ENCODE results near the gene ZDHHC18. TPM values are rescaled to one million over a fixed set of nuclear protein-coding genes. Genes with fewer than 3 reads are reported as not detected.

Gene ZDHHC18
- total RNA-seq, 1 donor from 2014 or later = 11.8 TPM

- Histone ChIP-seq H3K4me1 (peaks cover 80% of the 10 kb centered on the region), H3K36me3 (peaks cover 39% of the 10 kb centered on the region)
- no peak for TF ChIP-seq CTCF (IDR thresholded peaks at IDR 0.05; ENCODE audit: borderline replicate concordance)
Observed at GRCh38 chr1:26782521-26783212, 43.8 kb upstream of the ZDHHC18 start.

DNA sequence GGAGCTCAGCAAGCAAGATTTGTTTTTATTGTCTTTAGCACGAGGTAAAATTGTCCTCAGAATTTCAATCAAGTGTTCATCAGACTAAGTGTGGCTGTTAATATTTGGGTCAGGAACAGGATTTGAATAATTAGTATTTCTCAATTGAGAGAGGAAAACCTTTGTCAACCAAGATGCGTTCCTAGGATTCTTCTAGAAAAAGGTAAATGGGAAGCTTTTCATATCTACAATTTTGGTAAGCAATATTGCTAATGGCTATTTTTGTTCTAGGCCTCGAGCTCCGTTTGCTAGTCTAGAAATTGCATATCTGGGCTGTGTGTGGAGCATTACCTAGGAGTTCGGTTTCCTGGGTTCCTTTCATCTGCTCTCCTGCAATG lies 42.9 kb upstream of the ZDHHC18 start:
- H3K27ac ChIP-seq (replicated peaks) = peak overlapping the region; percentile 97
- peaks cover 89% of the 10 kb centered on the region for H3K4me1 ChIP-seq
- no peaks in the 10 kb centered on the region for H3K27me3 ChIP-seq (ENCODE audit: low read depth)
- intact Hi-C loops (cut with micrococcal nuclease) = no loop called here
- H3K9me3 ChIP-seq (replicated peaks) = no peaks in the 10 kb centered on the region
- TF ChIP-seq CTCF (IDR thresholded peaks at IDR 0.05; ENCODE audit: borderline replicate concordance) = no peak
- no peak overlapping the region for H3K4me3 ChIP-seq
- no peak for DNase-seq
- peaks cover 29% of the 10 kb centered on the region for H3K36me3 ChIP-seq

More at GRCh38 chr1:26782521-26783212, 43.8 kb upstream of the ZDHHC18 start:
- Histone ChIP-seq H3K27me3 (ENCODE audit: low read depth) (no peaks in the 10 kb centered on the region), H3K4me3 (no peak overlapping the region), H3K27ac (replicated peaks) (peak overlapping the region; percentile 97), H3K9me3 (replicated peaks) (no peaks in the 10 kb centered on the region)
- intact Hi-C loops (cut with micrococcal nuclease) = no loop called here
- no peak for DNase-seq

GRCh38 chr1:26784023-26784871 lies 42.2 kb upstream of the ZDHHC18 start:
- Histone ChIP-seq H3K36me3 (peaks cover 23% of the 10 kb centered on the region), H3K4me3 (no peak overlapping the region), H3K27me3 (ENCODE audit: low read depth) (no peaks in the 10 kb centered on the region), H3K9me3 (replicated peaks) (no peaks in the 10 kb centered on the region), H3K27ac (replicated peaks) (peak overlapping the region; percentile 97), H3K4me1 (peaks cover 93% of the 10 kb centered on the region)
- intact Hi-C loops (cut with micrococcal nuclease) = no loop called here
- DNase-seq = peak; percentile 53
- no peak for TF ChIP-seq CTCF (IDR thresholded peaks at IDR 0.05; ENCODE audit: borderline replicate concordance)

- peak overlapping the region; percentile 97 for H3K27ac ChIP-seq (replicated peaks)
- TF ChIP-seq CTCF (IDR thresholded peaks at IDR 0.05; ENCODE audit: borderline replicate concordance) = no peak
- no peak for DNase-seq
- no peaks in the 10 kb centered on the region for H3K9me3 ChIP-seq (replicated peaks)
- intact Hi-C loops (cut with micrococcal nuclease) = loop anchor here (5.0 kb wide), 1 partner anchor 88 kb away; the partner anchor contains the start of gene ARID1A
- peaks cover 95% of the 10 kb centered on the region for H3K4me1 ChIP-seq
- H3K27me3 ChIP-seq (ENCODE audit: low read depth) = no peaks in the 10 kb centered on the region
- no peak overlapping the region for H3K4me3 ChIP-seq
- peaks cover 17% of the 10 kb centered on the region for H3K36me3 ChIP-seq
Observed at GRCh38 chr1:26784886-26785285, 41.6 kb upstream of the ZDHHC18 start.

DNA sequence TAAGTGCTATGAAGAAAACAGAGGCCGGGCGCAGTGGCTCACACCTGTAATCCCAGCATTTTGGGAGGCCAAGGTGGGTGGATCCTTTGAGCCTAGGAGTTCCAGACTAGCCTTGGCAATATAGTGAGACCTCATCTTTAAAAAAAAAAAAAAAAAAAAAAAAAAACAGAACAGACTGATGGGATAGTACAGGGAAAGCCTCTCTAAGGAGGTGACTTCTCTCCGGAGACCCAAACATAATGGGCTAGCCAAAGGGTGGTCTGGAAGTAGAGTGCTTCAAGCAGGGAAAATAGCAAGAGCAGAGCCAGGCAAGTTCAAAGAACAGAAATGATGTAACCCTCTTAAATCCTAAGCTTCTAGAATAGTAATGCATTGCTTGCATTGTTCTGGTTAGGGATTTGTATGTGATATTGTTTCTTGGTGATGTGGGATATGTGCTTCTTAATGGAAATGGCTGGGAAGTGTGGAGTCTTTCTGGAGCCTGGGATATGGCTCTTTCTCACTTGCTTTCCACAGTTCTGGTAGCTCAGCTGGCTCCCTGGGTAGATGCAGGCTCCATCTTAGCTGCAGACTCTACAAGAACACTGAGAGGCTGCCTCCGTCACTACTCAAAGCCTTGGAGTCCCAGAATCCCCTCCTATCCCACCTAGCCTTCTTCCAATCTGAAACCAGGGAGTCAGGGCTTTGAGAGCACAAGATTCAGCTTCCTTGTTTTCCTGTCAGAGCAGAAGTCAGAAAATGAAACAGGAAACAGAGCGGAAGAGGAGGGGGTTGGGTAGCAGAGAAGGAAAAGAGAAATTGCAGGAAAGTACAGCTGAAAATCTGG lies 40.7 kb upstream of the ZDHHC18 start:
- H3K36me3 ChIP-seq = peaks cover 7% of the 10 kb centered on the region
- peak overlapping the region; percentile 86 for H3K4me3 ChIP-seq
- no peak for DNase-seq
- peaks cover 99% of the 10 kb centered on the region for H3K4me1 ChIP-seq
- H3K9me3 ChIP-seq (replicated peaks) = no peaks in the 10 kb centered on the region
- no peaks in the 10 kb centered on the region for H3K27me3 ChIP-seq (ENCODE audit: low read depth)
- intact Hi-C loops (cut with micrococcal nuclease) = loop anchor here (5.0 kb wide), 1 partner anchor 89 kb away; the partner anchor contains the start of gene ARID1A
- TF ChIP-seq CTCF (IDR thresholded peaks at IDR 0.05; ENCODE audit: borderline replicate concordance) = no peak
- H3K27ac ChIP-seq (replicated peaks) = peak overlapping the region; percentile 97
